ENCODE results near the gene TPCN1. TPM values are rescaled to one million over a fixed set of nuclear protein-coding genes. Genes with fewer than 3 reads are reported as not detected.

The TPCN1 gene
- total RNA-seq, 1 experiment from 2014 or later = 18.8 TPM

DNA sequence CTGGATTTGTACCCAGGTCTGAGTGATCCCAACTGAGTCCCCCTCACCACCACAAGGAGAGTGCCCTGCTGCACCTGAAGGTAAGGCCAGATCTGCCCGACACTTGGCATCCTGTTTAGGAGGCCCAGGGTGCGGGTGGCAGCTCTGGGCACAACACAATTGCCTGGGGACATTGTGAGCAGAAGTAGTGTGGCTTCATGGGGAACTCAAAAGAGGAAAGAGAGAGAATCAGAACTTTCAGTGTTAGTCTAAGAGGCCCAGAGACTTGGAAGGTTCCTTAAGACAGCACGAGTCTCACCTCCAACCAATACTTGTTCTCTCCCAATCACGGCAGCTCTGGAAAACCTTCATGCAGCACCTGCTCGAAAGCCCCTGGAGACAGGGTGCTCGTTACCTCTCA lies 120.3 kb downstream of the TPCN1 start:
- Histone ChIP-seq H3K27me3 (replicated peaks; ENCODE audit: insufficient read depth, low read depth, low read length, poor library complexity) (no peaks in the 10 kb centered on the region), H3K36me3 (ENCODE audit: insufficient read depth, low read length, poor library complexity, severe bottlenecking) (no peaks in the 10 kb centered on the region), H3K9me3 (ENCODE audit: low read depth, low read length, poor library complexity, severe bottlenecking) (no peaks in the 10 kb centered on the region), H3K27ac (ENCODE audit: low read depth, low read length, poor library complexity, severe bottlenecking) (no peak overlapping the region), H3K4me3 (ENCODE audit: low read depth, low read length, poor library complexity, severe bottlenecking) (no peak overlapping the region), H3K4me1 (ENCODE audit: insufficient read depth, low read length, poor library complexity, severe bottlenecking) (no peaks in the 10 kb centered on the region)
- TF ChIP-seq EZH2 (IDR thresholded peaks at IDR 0.05; ENCODE audit: borderline replicate concordance, low read depth, low read length, poor library complexity, severe bottlenecking) = no peak
- TF ChIP-seq, protein P1, sequence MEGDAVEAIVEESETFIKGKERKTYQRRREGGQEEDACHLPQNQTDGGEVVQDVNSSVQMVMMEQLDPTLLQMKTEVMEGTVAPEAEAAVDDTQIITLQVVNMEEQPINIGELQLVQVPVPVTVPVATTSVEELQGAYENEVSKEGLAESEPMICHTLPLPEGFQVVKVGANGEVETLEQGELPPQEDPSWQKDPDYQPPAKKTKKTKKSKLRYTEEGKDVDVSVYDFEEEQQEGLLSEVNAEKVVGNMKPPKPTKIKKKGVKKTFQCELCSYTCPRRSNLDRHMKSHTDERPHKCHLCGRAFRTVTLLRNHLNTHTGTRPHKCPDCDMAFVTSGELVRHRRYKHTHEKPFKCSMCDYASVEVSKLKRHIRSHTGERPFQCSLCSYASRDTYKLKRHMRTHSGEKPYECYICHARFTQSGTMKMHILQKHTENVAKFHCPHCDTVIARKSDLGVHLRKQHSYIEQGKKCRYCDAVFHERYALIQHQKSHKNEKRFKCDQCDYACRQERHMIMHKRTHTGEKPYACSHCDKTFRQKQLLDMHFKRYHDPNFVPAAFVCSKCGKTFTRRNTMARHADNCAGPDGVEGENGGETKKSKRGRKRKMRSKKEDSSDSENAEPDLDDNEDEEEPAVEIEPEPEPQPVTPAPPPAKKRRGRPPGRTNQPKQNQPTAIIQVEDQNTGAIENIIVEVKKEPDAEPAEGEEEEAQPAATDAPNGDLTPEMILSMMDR (conservative IDR thresholded peaks at IDR 0.05; ENCODE audit: low read depth, low read length) = no peak
- intact Hi-C loops (cut with micrococcal nuclease; ENCODE audit: unreplicated experiment) = no loop called here
- BruUV-seq (replicated peaks) = no TSS peak
- no peak for DNase-seq (ENCODE audit: low spot score)
- ChIA-PET CTCF (no interaction called here), POLR2A (ENCODE audit: low non-redundant PET) (no interaction called here)

DNA sequence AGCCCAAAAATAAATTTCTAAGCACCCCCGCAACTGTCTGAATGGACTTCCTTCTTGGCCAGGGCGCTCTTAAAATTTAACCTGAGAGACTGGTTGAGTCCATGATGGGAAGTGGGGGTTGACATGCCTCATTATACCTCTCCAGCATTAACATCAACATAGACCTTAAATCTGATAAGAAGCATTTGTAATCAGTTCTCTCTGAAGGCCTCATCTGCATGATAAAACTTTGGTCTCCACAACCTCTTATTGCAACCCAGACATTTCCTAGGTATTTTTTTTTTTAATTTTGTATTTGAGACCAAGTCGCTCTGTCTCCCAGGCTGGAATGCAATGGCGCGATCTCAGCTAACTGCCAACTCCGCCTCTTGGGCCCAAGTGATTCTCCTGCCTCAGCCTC lies 124.1 kb downstream of the TPCN1 start:
- TF ChIP-seq, protein P1 (conservative IDR thresholded peaks at IDR 0.05; ENCODE audit: low read depth, low read length) = no peak
- TF ChIP-seq EZH2 (IDR thresholded peaks at IDR 0.05; ENCODE audit: borderline replicate concordance, low read depth, low read length, poor library complexity, severe bottlenecking) = no peak
- ChIA-PET CTCF (no interaction called here), POLR2A (ENCODE audit: low non-redundant PET) (no interaction called here)
- no peak for DNase-seq (ENCODE audit: low spot score)
- no TSS peak for BruUV-seq (replicated peaks)
- Histone ChIP-seq H3K4me1 (ENCODE audit: insufficient read depth, low read length, poor library complexity, severe bottlenecking) (no peaks in the 10 kb centered on the region), H3K4me3 (ENCODE audit: low read depth, low read length, poor library complexity, severe bottlenecking) (no peak overlapping the region), H3K27me3 (replicated peaks; ENCODE audit: insufficient read depth, low read depth, low read length, poor library complexity) (no peaks in the 10 kb centered on the region), H3K9me3 (ENCODE audit: low read depth, low read length, poor library complexity, severe bottlenecking) (no peaks in the 10 kb centered on the region), H3K27ac (ENCODE audit: low read depth, low read length, poor library complexity, severe bottlenecking) (no peak overlapping the region), H3K36me3 (ENCODE audit: insufficient read depth, low read length, poor library complexity, severe bottlenecking) (no peaks in the 10 kb centered on the region)
- intact Hi-C loops (cut with micrococcal nuclease; ENCODE audit: unreplicated experiment) = no loop called here

DNA sequence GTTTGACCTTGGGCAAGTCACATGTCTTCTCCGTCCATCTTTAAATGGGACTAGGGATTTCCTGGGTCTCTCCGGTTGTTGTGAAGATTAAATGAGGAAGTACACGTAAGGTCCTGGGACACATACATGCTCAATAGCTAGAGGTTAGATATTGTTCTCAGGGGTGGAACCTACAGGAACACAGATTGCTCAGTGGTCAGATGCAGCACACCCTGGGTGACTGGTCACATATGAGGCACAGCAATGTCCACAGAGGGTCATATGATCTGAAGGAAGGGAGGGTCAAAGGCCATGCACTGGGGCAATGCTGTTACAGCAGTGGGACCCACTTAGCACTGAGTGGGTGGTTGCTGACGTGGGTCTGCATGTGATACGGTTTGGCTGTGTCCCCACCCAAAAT lies 125.1 kb downstream of the TPCN1 start:
- BruUV-seq (replicated peaks) = no TSS peak
- Histone ChIP-seq H3K27me3 (replicated peaks; ENCODE audit: insufficient read depth, low read depth, low read length, poor library complexity) (no peaks in the 10 kb centered on the region), H3K27ac (ENCODE audit: low read depth, low read length, poor library complexity, severe bottlenecking) (no peak overlapping the region), H3K4me1 (ENCODE audit: insufficient read depth, low read length, poor library complexity, severe bottlenecking) (no peaks in the 10 kb centered on the region), H3K9me3 (ENCODE audit: low read depth, low read length, poor library complexity, severe bottlenecking) (no peaks in the 10 kb centered on the region), H3K36me3 (ENCODE audit: insufficient read depth, low read length, poor library complexity, severe bottlenecking) (no peaks in the 10 kb centered on the region), H3K4me3 (ENCODE audit: low read depth, low read length, poor library complexity, severe bottlenecking) (no peak overlapping the region)
- TF ChIP-seq, protein P1 (conservative IDR thresholded peaks at IDR 0.05; ENCODE audit: low read depth, low read length) = no peak
- TF ChIP-seq EZH2 (IDR thresholded peaks at IDR 0.05; ENCODE audit: borderline replicate concordance, low read depth, low read length, poor library complexity, severe bottlenecking) = no peak
- intact Hi-C loops (cut with micrococcal nuclease; ENCODE audit: unreplicated experiment) = no loop called here
- ChIA-PET CTCF (no interaction called here), POLR2A (ENCODE audit: low non-redundant PET) (interaction anchor here (0.5 to 0.6 kb wide), 2 partner anchors 29 to 30 kb away, joined by 3 to 4 read pairs; no protein-coding TSS in a partner anchor)
- no peak for DNase-seq (ENCODE audit: low spot score)
